ENCODE results near the gene NFKB1.

NFKB1 gene

DNA sequence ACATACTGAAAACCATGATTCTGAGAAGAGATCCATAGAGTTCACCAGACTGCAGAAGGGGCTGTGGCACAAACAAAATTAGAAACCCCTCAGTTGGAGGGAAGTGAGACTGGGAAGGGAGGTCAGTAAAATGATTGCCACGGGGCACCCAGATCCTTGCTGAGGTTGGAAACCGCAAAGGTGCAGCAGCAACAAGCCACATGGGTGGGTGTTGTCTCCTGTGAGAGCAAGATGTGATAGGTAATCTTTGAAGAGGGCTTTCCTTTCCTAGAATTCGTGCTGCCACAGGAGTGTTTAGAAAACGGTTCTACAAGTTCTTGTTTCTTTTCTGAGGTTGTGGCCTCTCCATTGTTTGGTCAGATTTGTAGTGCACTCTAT, 85.5 kb downstream of the NFKB1 start:
- TF ChIP-seq SPI1 (IDR thresholded peaks at IDR 0.05; ENCODE audit: borderline replicate concordance, low read depth) = no peak
- TF ChIP-seq, protein P1, sequence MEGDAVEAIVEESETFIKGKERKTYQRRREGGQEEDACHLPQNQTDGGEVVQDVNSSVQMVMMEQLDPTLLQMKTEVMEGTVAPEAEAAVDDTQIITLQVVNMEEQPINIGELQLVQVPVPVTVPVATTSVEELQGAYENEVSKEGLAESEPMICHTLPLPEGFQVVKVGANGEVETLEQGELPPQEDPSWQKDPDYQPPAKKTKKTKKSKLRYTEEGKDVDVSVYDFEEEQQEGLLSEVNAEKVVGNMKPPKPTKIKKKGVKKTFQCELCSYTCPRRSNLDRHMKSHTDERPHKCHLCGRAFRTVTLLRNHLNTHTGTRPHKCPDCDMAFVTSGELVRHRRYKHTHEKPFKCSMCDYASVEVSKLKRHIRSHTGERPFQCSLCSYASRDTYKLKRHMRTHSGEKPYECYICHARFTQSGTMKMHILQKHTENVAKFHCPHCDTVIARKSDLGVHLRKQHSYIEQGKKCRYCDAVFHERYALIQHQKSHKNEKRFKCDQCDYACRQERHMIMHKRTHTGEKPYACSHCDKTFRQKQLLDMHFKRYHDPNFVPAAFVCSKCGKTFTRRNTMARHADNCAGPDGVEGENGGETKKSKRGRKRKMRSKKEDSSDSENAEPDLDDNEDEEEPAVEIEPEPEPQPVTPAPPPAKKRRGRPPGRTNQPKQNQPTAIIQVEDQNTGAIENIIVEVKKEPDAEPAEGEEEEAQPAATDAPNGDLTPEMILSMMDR (IDR thresholded peaks at IDR 0.05; ENCODE audit: insufficient read depth, low read length) = no peak
- TF ChIP-seq POLR2AphosphoS5 (IDR thresholded peaks at IDR 0.05; ENCODE audit: low read depth) = no peak
- Histone ChIP-seq H3K27me3 (ENCODE audit: insufficient read depth, poor library complexity, severe bottlenecking) (no peaks in the 10 kb centered on the region), H3K4me3 (replicated peaks; ENCODE audit: insufficient read depth, low read length) (no peak overlapping the region), H3K27ac (replicated peaks) (no peak overlapping the region)
- no peak for DNase-seq (ENCODE audit: low read depth in 1 of 2, low spot score in 1 of 2)

DNA sequence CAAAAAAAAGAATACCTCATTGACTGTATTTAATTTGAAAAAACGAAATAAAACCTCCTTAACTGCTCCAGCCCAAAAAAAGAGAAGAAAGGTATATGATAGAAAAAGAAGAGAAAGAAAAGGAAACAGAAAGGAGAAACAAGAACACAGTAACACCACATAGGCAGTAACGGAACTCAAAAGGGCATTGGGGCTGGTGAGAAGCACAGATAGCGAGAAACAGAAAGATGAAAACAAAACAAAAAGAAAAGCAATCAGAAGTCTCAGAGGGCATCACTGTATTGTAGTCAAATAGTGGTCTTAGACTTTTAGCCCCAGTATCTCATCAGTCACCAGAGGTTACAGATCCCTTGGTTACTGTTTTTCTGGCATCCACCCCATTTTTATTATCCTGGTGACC, 88.6 kb downstream of the NFKB1 start:
- Histone ChIP-seq H3K4me3 (replicated peaks; ENCODE audit: insufficient read depth, low read length) (no peak overlapping the region), H3K27me3 (ENCODE audit: insufficient read depth, poor library complexity, severe bottlenecking) (no peaks in the 10 kb centered on the region)

GRCh38 chr4:102592256-102592655, 91.1 kb downstream of the NFKB1 start:
- Histone ChIP-seq H3K27me3 (ENCODE audit: insufficient read depth, poor library complexity, severe bottlenecking) (no peaks in the 10 kb centered on the region), H3K4me3 (replicated peaks; ENCODE audit: insufficient read depth, low read length) (no peak overlapping the region), H3K27ac (replicated peaks) (no peak overlapping the region)
- TF ChIP-seq POLR2AphosphoS5 (IDR thresholded peaks at IDR 0.05; ENCODE audit: low read depth) = no peak
- TF ChIP-seq GABPA (IDR thresholded peaks at IDR 0.05; ENCODE audit: low read depth) = no peak
- TF ChIP-seq, protein P1 (IDR thresholded peaks at IDR 0.05; ENCODE audit: insufficient read depth, low read length) = no peak
- no peak for TF ChIP-seq REST (IDR thresholded peaks at IDR 0.05; ENCODE audit: insufficient replicate concordance, low read depth)
- no peak for TF ChIP-seq SPI1 (IDR thresholded peaks at IDR 0.05; ENCODE audit: borderline replicate concordance, low read depth)
- no peak for DNase-seq (ENCODE audit: low read depth in 1 of 2, low spot score in 1 of 2)

More for the DNA sequence above, 88.6 kb downstream of the NFKB1 start:
- TF ChIP-seq, protein P1 (IDR thresholded peaks at IDR 0.05; ENCODE audit: insufficient read depth, low read length) = no peak
- no peak for TF ChIP-seq REST (IDR thresholded peaks at IDR 0.05; ENCODE audit: insufficient replicate concordance, low read depth)
- TF ChIP-seq POLR2AphosphoS5 (IDR thresholded peaks at IDR 0.05; ENCODE audit: low read depth) = no peak
- no peak for TF ChIP-seq GABPA (IDR thresholded peaks at IDR 0.05; ENCODE audit: low read depth)
- no peak for TF ChIP-seq SPI1 (IDR thresholded peaks at IDR 0.05; ENCODE audit: borderline replicate concordance, low read depth)
- H3K27ac ChIP-seq (replicated peaks) = no peak overlapping the region
- no peak for DNase-seq (ENCODE audit: low read depth in 1 of 2, low spot score in 1 of 2)

- H3K4me3 ChIP-seq (replicated peaks; ENCODE audit: insufficient read depth, low read length) = no peak overlapping the region
- H3K27ac ChIP-seq (replicated peaks) = no peak overlapping the region
- DNase-seq (ENCODE audit: low read depth in 1 of 2, low spot score in 1 of 2) = no peak
Observed at GRCh38 chr4:102593147-102593546, 92.0 kb downstream of the NFKB1 start.

More at GRCh38 chr4:102593147-102593546, 92.0 kb downstream of the NFKB1 start:
- no peaks in the 10 kb centered on the region for H3K27me3 ChIP-seq (ENCODE audit: insufficient read depth, poor library complexity, severe bottlenecking)
- TF ChIP-seq SPI1 (IDR thresholded peaks at IDR 0.05; ENCODE audit: borderline replicate concordance, low read depth) = no peak
- TF ChIP-seq, protein P1 (IDR thresholded peaks at IDR 0.05; ENCODE audit: insufficient read depth, low read length) = no peak
- TF ChIP-seq GABPA (IDR thresholded peaks at IDR 0.05; ENCODE audit: low read depth) = no peak
- no peak for TF ChIP-seq POLR2AphosphoS5 (IDR thresholded peaks at IDR 0.05; ENCODE audit: low read depth)
- TF ChIP-seq REST (IDR thresholded peaks at IDR 0.05; ENCODE audit: insufficient replicate concordance, low read depth) = no peak
